HG03060 (cell line): ENCODE results near the gene ASCL5.
"Not testable (repeated sequence)": the region's sequence is repeated elsewhere in the genome, so short reads cannot be mapped to it uniquely, and the experiment has no call there.

ENCODE experiments used
- ATAC-seq: cut with Tn5 transposase; IDR thresholded peaks from one replicate; pipeline ENCODE4 v1.9.1; 2021; ENCODE audit warnings: low read depth, moderate number of reproducible peaks; ENCODE audit not compliant: unreplicated experiment

ASCL5 gene

GRCh38 chr1:201126832-201127754 is at the start of gene ASCL5:
ASCL5 (minus strand) TSS chr1:201127184; CDS start chr1:201115372, 11,812 bp downstream.
- ATAC-seq, result no peak

DNA sequence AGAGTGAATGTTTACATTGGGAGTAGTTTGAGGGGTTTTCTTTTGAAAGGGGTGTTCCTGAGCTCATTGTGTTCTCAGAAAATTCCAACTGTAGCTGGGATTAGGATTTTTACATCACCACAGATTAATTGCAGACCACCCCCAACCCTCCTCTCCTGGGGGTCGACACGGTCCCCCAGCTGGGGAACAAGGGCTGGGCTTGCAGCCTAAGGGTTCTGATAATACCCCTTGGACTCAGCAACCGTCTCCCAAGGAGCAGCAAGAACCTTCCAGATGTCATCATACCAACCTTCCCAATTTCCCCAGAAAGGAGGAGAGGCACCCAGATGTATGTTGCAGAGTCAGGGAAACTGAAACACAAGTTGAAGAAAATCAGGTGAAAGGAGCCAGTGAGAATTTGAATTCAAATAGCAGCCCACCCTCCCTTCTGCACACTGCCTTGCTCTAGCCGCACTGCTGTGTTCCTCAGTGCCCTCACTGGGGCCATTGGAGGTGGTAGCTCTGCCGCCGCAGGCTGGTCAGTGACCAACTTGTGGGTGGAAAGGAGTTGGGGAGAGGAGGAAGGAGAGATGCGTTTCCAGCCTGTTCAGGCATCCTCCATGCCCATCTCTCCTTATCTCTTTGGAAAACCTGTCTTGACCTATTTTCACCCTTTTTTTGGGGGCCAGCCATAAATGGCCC is 49.0 kb upstream of the ASCL5 start:
- ATAC-seq, result no peak

- ATAC-seq, result no peak
These were observed 46.8 kb upstream of the ASCL5 start for GRCh38 chr1:201173736-201174135.

DNA sequence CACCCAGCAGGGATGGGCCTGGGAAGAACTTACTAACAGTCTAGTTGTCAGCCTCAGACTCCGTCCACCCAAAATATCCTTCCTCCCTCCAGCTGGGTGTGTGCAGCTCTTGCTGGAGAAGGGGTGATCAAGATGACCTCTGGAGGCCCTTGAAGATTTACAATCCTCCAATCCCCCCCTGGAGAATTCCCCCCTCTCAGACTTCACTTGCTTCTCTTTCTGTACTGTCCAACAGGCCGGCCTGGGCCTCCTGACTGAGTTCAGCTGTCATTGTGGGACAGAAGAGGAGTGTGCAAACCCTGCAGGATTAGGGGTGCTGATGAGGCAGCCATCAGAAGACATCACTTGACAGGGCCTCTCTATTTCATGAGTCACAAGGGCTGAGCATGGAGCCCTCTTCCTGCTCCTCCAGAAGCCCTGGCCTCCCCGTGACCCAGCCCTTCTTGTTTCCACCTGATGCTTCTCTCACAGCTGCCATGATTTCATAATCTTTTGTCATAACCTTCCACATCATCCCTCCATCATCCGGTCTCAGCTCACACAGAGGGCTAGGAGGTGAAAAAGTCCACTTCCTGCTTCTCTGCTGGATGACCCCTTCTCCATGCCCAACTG is 46.1 kb upstream of the ASCL5 start:
- ATAC-seq, result no peak

- ATAC-seq, result no peak
These were observed 45.3 kb upstream of the ASCL5 start for GRCh38 chr1:201172326-201172725.

GRCh38 chr1:201171063-201172036 is 44.4 kb upstream of the ASCL5 start:
- peak; percentile 17 for ATAC-seq

DNA sequence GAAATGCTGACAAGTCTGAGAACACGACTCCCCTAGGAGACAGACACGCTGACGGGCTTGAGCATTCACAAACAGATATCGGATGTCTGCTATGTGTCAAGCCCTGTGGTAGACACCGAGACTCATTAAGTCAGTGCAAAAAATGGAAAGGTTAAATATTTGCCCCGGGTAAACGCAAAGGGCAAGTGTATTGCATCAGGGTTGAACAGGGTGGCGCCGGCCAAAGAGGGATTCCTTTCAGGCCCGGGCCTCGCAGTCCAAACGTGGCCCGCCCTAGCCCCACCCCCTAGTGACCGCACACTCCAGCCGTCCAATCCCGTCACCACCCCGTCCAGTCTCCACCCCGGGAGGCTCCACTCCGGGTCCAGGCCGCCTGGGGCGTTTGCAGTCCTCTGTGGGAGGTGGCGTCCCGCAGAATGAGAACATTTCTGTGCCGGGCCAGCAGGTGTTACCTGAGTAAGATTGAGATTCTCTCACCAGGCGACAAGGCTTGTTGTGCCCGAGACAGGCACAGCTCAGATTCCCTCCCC is 43.6 kb upstream of the ASCL5 start:
- peak; percentile 72 for ATAC-seq

DNA sequence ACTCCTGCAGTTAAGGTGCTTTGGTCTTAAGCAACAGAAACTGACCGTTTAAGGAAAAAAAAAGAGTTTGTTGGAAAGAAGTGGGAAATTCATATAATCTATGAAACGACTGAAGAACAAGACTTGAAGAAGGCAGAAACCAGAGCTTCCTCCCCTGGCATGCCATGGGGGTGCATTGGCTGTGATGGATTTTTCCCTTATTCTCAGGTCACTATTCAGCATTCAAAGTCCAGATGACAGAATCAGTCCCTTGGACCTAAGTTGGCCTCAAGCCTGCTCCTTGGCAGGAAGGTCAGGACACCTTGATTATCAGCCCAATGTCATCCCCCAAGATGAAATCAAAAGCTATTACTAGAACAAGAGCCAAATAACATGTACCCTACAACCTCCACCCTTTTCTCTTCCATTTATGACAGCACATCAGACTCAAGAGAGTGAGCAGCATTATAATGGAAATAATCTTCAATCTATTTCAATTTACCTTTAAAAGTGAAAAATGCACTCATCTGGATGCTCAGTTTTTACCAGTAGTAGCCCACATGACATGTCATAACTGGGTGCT is 43.1 kb upstream of the ASCL5 start:
- no peak for ATAC-seq

GRCh38 chr1:201169203-201169602 is 42.2 kb upstream of the ASCL5 start:
- ATAC-seq, result no peak

GRCh38 chr1:201167041-201167991 is 40.3 kb upstream of the ASCL5 start:
- ATAC-seq, result no peak

DNA sequence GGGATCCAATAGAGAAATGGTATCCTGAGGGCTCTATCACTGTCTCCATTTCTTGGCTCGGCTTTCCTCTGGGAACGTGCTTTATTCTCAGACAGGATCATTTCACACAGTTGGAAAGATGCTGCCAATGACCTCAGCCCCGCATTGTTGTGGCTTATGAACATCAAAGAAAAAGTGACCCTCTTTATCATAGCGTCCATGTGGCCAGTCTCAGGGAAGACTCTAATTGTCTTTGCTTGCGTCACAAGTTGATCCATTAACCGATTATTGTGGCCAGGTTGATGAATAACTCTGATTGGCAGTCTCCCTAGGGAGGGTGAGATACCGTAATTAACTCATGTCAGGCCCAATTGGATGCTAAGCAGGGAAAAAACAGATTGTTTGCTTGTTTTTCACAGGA is 37.7 kb upstream of the ASCL5 start:
- no peak for ATAC-seq

DNA sequence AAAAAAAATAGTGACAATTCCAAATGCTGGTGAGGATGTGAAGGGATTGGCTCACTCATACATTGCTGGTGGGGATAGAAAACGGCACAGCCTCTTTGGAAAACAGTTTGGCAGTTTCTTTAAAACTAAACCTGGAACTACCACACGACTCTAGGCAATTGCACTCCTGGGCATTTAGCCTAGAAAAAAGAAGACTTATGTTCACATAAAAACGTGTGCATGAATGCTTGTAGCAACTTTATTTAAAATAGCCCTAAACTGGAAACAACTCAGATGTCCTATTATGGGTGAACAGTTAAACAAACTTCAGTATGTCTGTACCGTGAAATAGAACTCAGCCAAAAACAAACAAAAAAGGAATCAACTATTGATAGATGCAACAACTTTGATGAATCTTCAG is 36.7 kb upstream of the ASCL5 start:
- no peak for ATAC-seq

DNA sequence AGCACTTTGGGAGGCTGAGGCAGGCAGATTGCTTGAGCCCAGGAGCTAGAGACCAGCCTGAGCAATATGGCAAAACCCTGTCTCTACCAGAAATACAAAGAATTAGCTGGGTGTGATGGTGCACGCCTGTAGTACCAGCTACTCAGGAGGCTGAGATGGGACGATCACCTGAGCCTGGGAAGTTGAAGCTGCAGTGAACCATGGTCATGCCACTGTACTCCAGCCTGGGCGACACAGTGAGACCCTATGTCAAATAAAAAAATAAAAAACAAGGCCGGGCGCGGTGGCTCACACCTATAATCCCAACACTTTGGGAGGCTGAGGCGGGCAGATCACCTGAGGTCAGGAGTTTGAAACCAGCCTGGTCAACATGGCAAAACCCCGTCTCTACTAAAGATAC is 36.1 kb upstream of the ASCL5 start:
- not testable (repeated sequence) for ATAC-seq

- no peak for ATAC-seq
These were observed 31.0 kb upstream of the ASCL5 start for GRCh38 chr1:201157949-201158348.

DNA sequence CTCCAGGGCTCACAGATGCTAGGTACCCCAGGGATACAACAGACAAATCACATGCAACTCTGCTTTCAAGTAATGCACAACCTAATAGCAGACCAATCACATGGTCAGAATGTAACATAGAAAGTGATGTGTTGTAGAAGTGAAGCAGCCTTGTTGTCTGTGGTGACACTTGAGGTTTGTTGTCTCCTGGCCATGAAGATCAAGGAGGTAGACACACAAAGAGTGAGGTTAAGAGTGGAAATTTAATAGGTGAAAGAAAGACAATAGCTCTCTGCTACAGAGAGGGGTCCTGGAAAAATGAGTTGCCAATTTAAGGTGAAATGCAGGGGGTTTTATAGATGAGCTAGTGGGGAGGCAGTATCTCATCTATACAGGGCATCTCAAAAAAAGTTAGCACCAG is 29.8 kb upstream of the ASCL5 start:
- no peak for ATAC-seq

- ATAC-seq, result no peak
These were observed 29.4 kb upstream of the ASCL5 start for GRCh38 chr1:201156346-201156745.

- ATAC-seq, result no peak
These were observed 28.4 kb upstream of the ASCL5 start for GRCh38 chr1:201155354-201155753.

GRCh38 chr1:201154389-201155165 is 27.6 kb upstream of the ASCL5 start, which contains the start of gene TMEM9:
TMEM9 (minus strand) TSS chr1:201154474; CDS start chr1:201153923, 551 bp downstream.
- ATAC-seq, result peak; percentile 92
